CD4-positive, alpha-beta T cell treated with Interferon gamma for 1 hour (primary cell): Measurements from ENCODE around the gene ARMC8.

Experiments used
- DNase-seq: peaks from one replicate; pipeline ENCODE4 v3.0.0-alpha.2; 2020

Gene ARMC8

GRCh38 chr3:138200424-138200823 lies 13.3 kb downstream of the ARMC8 start:
- no peak for DNase-seq

- DNase-seq, result no peak
Measured at GRCh38 chr3:138202945-138203701, 16.0 kb downstream of the ARMC8 start.

- DNase-seq, result no peak
Measured at GRCh38 chr3:138203938-138204337, 16.8 kb downstream of the ARMC8 start.

- no peak for DNase-seq
Measured at GRCh38 chr3:138205527-138205926, 18.4 kb downstream of the ARMC8 start.

GRCh38 chr3:138206196-138206595 lies 19.1 kb downstream of the ARMC8 start:
- DNase-seq, result no peak

GRCh38 chr3:138210528-138210927 lies 23.4 kb downstream of the ARMC8 start:
- DNase-seq, result no peak

GRCh38 chr3:138213398-138214085 lies 26.4 kb downstream of the ARMC8 start:
- no peak for DNase-seq

GRCh38 chr3:138219255-138219654 lies 32.2 kb downstream of the ARMC8 start:
- no peak for DNase-seq

GRCh38 chr3:138220242-138220641 lies 33.1 kb downstream of the ARMC8 start:
- no peak for DNase-seq

GRCh38 chr3:138220788-138221187 lies 33.7 kb downstream of the ARMC8 start:
- DNase-seq, result no peak

- DNase-seq, result no peak
Measured at GRCh38 chr3:138222131-138222941, 35.2 kb downstream of the ARMC8 start.

GRCh38 chr3:138222942-138223287 lies 35.8 kb downstream of the ARMC8 start:
- DNase-seq, result no peak

- no peak for DNase-seq
Measured at GRCh38 chr3:138227650-138228049, 40.5 kb downstream of the ARMC8 start.

- no peak for DNase-seq
Measured at GRCh38 chr3:138230525-138230924, 43.4 kb downstream of the ARMC8 start.

- DNase-seq, result no peak
Measured at GRCh38 chr3:138232705-138233364, 45.7 kb downstream of the ARMC8 start.

GRCh38 chr3:138234401-138235179 lies 47.5 kb downstream of the ARMC8 start:
- DNase-seq, result no peak

- no peak for DNase-seq
Measured at GRCh38 chr3:138238711-138239110, 51.6 kb downstream of the ARMC8 start.

GRCh38 chr3:138241061-138241460 lies 54.0 kb downstream of the ARMC8 start:
- no peak for DNase-seq

- DNase-seq, result no peak
Measured at GRCh38 chr3:138241676-138242075, 54.6 kb downstream of the ARMC8 start.

- no peak for DNase-seq
Measured at GRCh38 chr3:138242466-138242865, 55.4 kb downstream of the ARMC8 start.

- DNase-seq, result no peak
Measured at GRCh38 chr3:138245026-138245425, 57.9 kb downstream of the ARMC8 start.

GRCh38 chr3:138249636-138250035 lies 62.5 kb downstream of the ARMC8 start:
- DNase-seq, result no peak
